Germinal center (tissue), 1 donor: Measurements from ENCODE around the gene MAP3K15.

ENCODE experiments used
- DNase-seq: peaks from one replicate; pipeline ENCODE4 v3.0.0; 2012; ENCODE audit warnings: mixed read lengths, low spot score

The MAP3K15 gene

DNA sequence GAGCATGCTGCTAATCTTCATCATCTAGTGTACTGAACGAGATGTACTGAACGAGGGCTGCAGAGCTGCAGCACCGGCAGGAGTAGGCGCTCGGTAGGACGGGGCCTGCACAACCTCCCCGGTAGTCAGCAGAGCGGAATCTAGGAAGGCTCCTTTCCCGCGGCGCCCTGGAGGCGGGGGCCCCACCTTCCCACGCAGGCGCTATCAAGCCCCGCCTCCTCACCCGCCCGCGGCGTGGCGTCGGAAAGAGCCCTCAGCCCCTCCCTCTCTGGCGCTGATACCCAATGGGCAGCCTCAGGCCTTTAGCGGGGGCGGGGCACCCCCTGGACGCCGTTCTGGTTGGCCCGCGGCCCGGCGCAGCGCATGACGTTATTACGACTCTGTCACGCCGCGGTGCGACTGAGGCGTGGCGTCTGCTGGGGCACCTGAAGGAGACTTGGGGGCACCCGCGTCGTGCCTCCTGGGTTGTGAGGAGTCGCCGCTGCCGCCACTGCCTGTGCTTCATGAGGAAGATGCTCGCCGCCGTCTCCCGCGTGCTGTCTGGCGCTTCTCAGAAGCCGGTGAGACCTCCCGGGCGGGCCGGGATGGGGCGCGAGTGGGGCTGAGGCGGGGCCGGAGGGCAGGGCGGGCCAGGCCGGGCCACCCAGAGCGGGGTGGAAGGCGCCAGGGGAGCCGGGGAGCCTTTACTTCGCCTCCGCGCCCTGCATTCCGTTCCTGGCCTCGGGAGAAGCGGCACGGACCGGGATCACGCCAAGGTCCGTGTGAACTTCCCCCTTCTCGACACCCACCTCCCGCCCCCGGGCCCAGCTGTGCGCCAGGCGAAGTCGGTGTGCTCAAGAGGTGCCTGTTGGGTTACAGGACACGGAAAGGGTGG is 171.5 kb downstream of the MAP3K15 start, which contains the start of gene PDHA1:
PDHA1 (plus strand) TSS at position 393 of the 874 bp plus-strand sequence; CDS start at position 504, 111 bp downstream.
- DNase-seq: peak; percentile 88

DNA sequence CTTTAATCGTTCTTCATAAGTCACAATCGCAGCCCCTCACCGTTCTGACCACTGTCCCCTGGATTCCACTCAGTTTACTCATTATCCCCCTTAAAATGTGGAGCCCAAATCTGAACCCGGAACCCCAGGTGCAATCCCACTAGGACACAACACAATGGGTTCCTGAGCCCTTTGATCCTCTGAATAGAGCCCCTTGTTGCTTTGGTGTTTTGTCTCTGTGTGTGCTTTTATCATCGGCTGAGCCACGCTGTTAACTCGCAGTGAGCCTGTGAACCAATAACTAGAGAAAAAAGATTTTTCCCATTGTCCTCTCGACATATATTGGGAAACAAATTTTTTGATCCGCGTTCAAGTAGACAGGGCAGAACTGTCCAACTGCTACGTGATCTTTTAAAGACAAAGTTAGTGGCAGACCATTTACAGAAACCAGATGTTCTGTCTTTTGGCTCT is 172.2 kb downstream of the MAP3K15 start:
- no peak for DNase-seq

DNA sequence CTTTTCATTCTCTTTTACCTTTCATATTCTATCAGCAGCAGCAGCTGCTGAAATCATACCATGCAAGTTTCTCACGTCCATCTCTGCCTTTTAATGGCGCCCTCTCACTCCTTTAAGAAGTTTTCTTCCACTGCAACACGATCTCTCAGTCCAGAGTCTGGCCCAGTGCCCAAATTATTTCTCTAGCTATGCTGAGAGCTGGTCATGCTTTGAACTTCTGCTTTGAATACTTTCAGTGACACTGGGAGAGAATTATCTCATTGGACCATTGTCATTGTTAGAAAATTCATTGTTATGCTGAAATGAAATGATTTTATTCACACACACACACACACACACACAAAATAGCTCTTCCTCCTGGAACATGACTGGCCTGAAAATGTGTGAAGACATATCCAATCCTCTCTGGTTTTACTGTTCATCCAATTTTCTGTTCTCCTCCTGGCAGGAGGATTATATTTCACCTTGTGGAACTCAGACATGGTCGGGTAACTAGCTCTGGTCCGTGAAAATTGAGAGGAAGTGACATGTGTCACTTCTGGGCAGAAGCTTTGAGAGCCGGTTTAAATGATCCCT is 172.9 kb downstream of the MAP3K15 start:
- DNase-seq: no peak

DNA sequence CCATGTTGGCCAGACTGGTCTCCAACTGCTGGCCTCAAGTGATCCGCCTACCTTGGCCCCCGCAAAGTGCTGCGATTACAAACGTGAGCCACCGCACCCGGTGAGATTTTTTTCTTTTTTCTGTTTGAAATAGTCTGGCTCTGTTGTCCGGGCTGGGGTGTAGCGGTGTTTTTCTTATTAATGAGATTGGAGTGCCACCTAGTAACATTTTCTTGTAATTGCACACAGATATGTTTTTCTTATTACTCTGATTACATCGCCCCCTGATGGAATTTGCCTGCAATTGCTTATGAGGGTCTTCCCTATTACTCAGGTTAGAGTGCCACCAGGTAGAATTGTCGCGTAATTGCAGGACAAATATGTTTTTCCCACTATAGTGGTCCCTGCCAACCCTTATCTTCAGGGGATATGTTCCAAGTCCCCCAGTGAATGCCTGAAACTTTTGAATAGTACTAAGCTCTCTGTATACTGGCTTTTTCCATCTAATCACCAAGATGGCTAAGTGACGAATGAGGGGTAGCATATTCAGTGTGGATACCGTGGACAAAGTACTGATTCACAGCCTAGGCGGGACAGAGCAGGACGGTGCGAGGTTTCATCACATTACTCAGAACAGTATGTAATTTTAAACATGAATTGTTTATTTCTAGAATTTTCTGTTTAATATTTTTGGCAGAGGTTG is 180.2 kb downstream of the MAP3K15 start:
- DNase-seq: peak; percentile 55

DNA sequence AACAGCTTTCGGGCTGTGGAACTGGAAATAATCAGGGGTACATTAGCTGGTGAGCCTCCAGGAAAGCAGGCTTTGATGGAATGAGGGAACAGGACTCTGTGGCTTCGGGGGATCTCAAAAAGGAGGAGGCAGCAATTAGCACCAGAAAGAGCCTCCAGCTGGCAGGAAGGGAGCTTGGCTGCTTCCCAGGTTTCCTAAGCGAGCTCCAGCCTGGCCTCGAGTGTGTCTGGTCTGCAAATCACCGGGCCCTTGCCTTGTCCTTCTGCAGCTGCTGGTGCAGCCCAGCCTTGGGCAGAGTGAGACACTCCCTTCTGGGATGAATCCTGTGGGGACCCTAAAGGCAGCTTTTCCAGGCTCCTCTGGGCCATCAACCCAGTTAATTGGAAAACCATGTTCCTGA is 182.3 kb downstream of the MAP3K15 start:
- DNase-seq: no peak

DNA sequence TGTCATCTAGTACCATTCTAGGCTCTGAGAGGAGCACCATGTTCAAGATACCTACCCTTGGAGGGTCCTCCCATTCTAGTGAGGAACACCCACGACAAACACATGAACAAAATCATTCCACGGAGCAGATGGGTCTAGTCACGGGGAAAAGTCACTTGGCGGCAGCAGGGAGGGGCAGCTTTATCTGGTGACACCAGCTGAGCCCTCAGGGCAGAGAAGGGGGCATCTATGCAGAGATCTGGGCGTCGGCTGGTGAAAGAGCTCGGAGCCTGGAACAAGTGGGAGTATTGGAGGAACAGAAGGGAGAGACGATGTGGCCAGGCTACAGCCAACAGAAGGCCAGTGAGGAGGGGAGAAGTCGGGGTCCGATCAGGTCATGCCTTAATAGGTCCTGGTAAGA is 183.5 kb downstream of the MAP3K15 start:
- DNase-seq: no peak

DNA sequence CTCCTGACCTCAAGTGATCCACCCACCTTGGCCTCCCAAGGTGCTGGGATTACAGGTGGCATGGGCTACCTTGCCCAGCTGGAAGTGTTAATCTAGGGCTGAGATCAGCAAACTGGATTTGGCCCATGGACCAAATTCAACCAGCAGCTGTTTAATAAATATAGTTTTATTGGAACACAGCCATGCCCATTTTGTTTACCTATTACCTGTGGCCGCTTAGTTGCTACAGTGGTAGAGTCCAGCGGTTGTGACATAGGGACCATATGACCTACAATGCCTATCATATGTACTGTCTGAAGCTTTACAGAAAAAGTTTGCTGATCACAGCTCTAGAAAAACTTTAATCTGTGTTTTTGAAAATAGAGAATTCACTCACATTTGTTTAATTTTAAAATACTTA is 188.7 kb downstream of the MAP3K15 start:
- DNase-seq: no peak
